Measurements from ENCODE around the gene BABAM2.
"Not testable (repeated sequence)": the region's sequence is repeated elsewhere in the genome, so short reads cannot be mapped to it uniquely, and the experiment has no call there.

BABAM2 gene

GRCh38 chr2:28068527-28068926 is 178.0 kb downstream of the BABAM2 start:
- DNase-seq (ENCODE audit: low read depth in 2 of 2): no peak

- no peak for DNase-seq (ENCODE audit: low read depth in 2 of 2)
Observed at GRCh38 chr2:28071221-28071620, 180.7 kb downstream of the BABAM2 start.

GRCh38 chr2:28074137-28074536 is 183.6 kb downstream of the BABAM2 start:
- DNase-seq (ENCODE audit: low read depth in 2 of 2): no peak

- no peak for DNase-seq (ENCODE audit: low read depth in 2 of 2)
Observed at GRCh38 chr2:28080911-28081310, 190.4 kb downstream of the BABAM2 start.

GRCh38 chr2:28082131-28082530 is 191.6 kb downstream of the BABAM2 start:
- DNase-seq (ENCODE audit: low read depth in 2 of 2): no peak

- DNase-seq (ENCODE audit: low read depth in 2 of 2): no peak
Observed at GRCh38 chr2:28083476-28083875, 192.9 kb downstream of the BABAM2 start.

GRCh38 chr2:28084564-28084963 is 194.0 kb downstream of the BABAM2 start:
- no peak for DNase-seq (ENCODE audit: low read depth in 2 of 2)

- DNase-seq (ENCODE audit: low read depth in 2 of 2): no peak
Observed at GRCh38 chr2:28085201-28085600, 194.7 kb downstream of the BABAM2 start.

- DNase-seq (ENCODE audit: low read depth in 2 of 2): no peak
Observed at GRCh38 chr2:28086611-28087010, 196.1 kb downstream of the BABAM2 start.

- DNase-seq (ENCODE audit: low read depth in 2 of 2): no peak
Observed at GRCh38 chr2:28088970-28089369, 198.4 kb downstream of the BABAM2 start.

- DNase-seq (ENCODE audit: low read depth in 2 of 2): no peak
Observed at GRCh38 chr2:28089486-28089885, 199.0 kb downstream of the BABAM2 start.

GRCh38 chr2:28093308-28093707 is 202.8 kb downstream of the BABAM2 start:
- DNase-seq (ENCODE audit: low read depth in 2 of 2): no peak

GRCh38 chr2:28093768-28094167 is 203.2 kb downstream of the BABAM2 start:
- DNase-seq (ENCODE audit: low read depth in 2 of 2): no peak

- no peak for DNase-seq (ENCODE audit: low read depth in 2 of 2)
Observed at GRCh38 chr2:28094739-28095138, 204.2 kb downstream of the BABAM2 start.

GRCh38 chr2:28095622-28096021 is 205.1 kb downstream of the BABAM2 start:
- DNase-seq (ENCODE audit: low read depth in 2 of 2): no peak

- DNase-seq (ENCODE audit: low read depth in 2 of 2): no peak
Observed at GRCh38 chr2:28096421-28096820, 205.9 kb downstream of the BABAM2 start.

- no peak for DNase-seq (ENCODE audit: low read depth in 2 of 2)
Observed at GRCh38 chr2:28098501-28099225, 208.1 kb downstream of the BABAM2 start.

GRCh38 chr2:28101123-28101522 is 210.6 kb downstream of the BABAM2 start:
- no peak for DNase-seq (ENCODE audit: low read depth in 2 of 2)

GRCh38 chr2:28101892-28102291 is 211.4 kb downstream of the BABAM2 start:
- DNase-seq (ENCODE audit: low read depth in 2 of 2): no peak

GRCh38 chr2:28102455-28102874 is 211.9 kb downstream of the BABAM2 start:
- DNase-seq (ENCODE audit: low read depth in 2 of 2): no peak

GRCh38 chr2:28103611-28104010 is 213.1 kb downstream of the BABAM2 start:
- DNase-seq (ENCODE audit: low read depth in 2 of 2): no peak

- no peak for DNase-seq (ENCODE audit: low read depth in 2 of 2)
Observed at GRCh38 chr2:28108143-28108542, 217.6 kb downstream of the BABAM2 start.

- DNase-seq (ENCODE audit: low read depth in 2 of 2): not testable (repeated sequence)
Observed at GRCh38 chr2:28113771-28114170, 223.2 kb downstream of the BABAM2 start.

- DNase-seq (ENCODE audit: low read depth in 2 of 2): no peak
Observed at GRCh38 chr2:28117104-28117596, 226.6 kb downstream of the BABAM2 start.

All from stimulated activated CD4-positive, alpha-beta T cell treated with anti-CD3 and anti-CD28 coated beads, Interleukin-1b, Interleukin-23, amount 100 ng/mL, for 1 hour (primary cell).